Stimulated activated CD8-positive, alpha-beta memory T cell treated with anti-CD3 and anti-CD28 coated beads, Interleukin-4, amount 100 ng/mL, for 1 hour (primary cell): ENCODE data around the gene CITED2.
"Not testable (repeated sequence)": the region's sequence is repeated elsewhere in the genome, so short reads cannot be mapped to it uniquely, and the experiment has no call there.

ENCODE experiments used
- DNase-seq, 2 donors: peaks; one replicate each; pipeline ENCODE4 v3.0.0-alpha.2; 2020; ENCODE audit warnings: low read depth in 2 of 2, low spot score in 1 of 2

The CITED2 gene

DNA sequence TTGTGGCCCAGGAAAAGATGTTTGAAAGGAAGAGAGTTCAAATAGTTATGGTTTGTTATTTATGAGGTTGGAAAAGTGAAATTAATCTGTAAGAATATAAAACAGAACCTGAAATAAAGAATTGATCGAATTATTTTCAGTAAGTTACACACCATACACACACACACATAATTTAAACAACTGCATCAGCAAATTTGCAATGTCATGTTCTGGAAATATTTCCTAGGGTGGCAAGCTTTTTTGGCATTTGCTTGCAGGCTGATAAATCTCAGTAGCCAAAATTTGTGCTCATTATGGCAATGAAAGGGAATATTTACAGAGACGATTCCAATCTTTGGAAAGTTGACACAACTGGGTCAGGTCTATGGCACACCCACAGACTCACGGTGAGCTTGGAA lies 9.5 kb downstream of the CITED2 start:
- DNase-seq, result no peak

DNA sequence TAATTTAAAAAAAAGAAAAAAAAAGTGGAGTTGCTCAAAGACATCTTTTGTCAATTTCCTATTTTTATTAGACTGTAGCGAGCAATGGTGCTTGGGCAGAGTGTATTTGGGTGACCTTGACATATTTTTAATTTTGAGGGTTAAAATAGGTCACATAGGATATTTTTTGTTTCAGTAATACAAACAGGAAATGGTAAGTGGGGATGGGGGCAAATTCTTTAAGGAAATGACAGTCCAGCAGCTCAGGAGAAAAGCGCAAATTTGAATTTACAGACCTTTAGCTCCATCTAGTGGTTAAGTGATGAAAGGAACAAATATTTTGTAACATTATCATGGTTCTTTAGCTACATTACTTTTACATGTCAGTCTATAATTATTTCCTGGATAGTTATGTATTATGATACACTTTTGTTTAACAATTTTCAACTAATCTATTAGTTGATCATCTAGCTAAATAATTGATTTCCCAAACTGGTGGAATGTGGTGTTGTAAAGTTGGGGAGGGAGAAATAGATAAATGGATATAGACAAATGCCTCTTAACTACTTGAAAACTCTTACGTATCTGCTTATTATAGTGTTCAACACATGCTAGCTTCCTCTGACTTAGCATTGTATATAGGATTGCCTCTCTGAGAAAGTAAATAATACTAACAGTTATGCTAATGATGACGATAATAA lies 10.0 kb downstream of the CITED2 start:
- DNase-seq, result no peak

DNA sequence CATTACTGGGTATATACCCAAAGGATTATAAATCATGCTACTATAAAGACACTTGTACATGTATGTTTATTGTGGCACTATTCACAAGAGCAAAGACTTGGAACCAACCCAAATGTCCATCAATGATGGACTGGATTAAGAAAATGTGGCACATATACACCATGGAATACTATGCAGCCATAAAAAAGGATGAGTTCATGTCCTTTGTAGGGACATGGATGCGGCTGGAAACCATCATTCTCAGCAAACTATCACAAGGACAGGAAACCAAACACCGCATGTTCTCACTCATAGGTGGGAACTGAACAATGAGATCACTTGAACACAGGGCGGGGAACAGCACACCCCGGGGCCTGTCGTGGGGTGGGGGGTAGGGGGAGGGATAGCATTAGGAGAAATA lies 10.7 kb downstream of the CITED2 start:
- not testable (repeated sequence) for DNase-seq

DNA sequence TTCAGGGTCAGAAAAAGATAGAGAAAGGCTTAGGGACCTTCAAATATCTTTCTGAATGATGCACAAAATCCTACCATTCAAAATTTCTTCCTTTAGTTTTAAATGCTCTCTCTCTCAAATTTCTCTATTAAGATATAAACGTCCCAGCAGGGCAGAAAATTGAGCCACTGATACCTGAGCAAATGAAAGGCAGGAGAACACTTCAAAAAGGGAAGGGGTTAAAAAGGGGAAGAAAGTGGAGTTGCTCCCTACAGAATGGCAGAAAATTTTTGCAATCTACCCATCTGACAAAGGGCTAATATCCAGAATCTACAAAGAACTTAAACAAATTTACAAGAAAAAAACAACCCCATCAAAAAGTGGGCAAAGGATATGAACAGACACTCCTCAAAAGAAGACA lies 11.3 kb downstream of the CITED2 start:
- not testable (repeated sequence) for DNase-seq

DNA sequence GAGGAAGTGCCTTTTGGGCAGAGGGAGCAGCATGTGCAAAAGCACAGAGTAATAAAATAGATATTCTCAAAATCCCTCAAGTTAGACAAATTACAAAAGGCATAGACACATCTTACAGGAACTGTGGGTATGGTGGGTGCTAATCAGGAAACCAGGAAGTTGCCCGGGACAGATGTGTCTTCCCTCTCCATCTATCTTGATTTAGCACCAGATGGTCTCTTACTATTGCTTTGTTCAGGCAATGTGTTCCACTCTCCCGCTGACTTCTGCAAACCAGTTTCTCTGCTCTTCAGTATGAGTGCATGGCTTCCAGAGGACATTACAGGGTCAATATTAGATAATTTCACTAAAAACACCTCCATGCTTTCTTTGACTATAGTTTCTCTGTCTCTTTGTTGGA lies 13.2 kb downstream of the CITED2 start:
- no peak for DNase-seq

DNA sequence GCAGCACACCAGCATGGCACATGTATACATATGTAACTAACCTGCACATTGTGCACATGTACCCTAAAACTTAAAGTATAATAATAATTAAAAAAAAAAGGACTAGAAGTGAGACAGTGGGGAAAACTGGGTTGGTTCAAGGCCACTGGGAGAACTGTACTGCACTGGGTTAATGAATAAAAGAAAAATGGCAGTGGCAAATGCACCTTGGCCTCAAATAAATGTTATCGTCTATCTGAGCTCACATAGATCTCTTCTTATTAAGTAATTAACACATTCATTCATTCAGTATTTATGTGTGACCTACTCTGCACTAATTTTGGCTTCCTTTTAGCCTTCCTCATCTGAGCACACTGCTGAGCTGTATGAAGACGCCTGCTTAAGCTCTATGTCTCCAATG lies 17.5 kb downstream of the CITED2 start:
- DNase-seq, result no peak

DNA sequence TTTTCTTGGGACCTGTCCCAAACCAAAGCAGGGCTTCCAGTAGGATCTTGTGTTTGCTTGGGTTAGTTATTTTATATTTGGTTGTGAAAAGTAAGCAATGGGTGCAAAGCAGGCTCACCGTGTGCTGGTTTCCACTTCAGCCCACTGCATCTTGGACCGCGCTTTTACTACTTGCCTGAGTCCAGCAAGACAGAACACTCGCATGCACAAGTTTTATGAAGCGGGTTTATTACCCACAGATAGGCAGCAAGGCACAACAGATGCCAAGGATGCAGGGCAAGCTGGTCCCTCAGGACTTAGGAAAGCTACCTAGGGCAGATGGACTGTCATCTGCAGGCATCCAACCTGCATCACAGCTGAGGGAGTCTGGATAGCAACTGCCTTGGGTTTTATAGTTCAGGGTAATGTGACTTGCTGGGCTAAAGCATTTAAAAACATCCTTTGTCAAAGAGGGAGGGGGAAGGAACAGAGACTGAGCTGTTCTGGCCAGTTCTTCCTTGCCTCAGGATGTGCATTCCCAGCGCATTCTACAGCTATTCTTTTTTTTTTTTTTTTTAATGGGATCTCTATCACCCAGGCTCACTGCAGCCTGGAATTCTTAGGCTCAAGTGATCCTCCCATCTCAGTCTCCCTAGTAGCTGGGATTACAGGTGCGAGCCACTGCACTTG lies 18.5 kb downstream of the CITED2 start:
- DNase-seq, result no peak

DNA sequence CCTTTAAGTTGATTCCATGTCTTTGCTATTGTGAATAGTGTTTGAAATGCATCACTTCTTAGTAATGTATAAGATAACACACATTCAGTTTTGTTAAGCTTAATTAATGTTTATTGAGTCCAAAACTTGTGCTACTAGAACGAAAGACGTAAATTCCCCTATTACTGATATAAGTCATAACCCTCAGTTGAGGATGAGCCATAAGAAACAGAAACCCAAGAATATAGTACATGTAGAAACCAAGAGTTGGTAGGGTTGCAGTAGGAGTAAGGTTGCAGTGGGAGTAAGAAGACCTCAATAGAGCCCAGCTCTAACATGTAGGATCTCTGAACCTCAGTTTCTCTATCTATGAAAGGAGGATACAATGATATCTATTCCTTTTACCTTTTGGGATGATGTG lies 19.3 kb downstream of the CITED2 start:
- DNase-seq, result no peak

DNA sequence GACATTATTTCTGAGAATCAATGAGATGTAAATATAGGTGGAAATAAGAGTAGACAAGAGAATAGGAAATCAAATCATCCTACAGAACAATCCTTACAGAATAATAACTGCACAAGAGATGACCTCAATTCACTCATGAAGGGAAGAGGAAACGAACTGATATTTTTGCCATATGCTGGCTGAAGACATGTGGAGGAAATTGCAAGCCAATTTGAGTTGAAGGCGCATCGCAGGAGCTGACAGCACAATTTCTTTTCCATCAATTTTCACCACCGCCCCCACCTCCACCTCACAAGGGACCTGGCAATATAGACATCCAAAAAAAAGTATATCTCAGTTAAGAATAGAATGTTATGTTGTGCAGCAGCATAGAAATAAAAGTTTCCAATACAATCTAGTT lies 20.3 kb downstream of the CITED2 start:
- DNase-seq, result no peak

DNA sequence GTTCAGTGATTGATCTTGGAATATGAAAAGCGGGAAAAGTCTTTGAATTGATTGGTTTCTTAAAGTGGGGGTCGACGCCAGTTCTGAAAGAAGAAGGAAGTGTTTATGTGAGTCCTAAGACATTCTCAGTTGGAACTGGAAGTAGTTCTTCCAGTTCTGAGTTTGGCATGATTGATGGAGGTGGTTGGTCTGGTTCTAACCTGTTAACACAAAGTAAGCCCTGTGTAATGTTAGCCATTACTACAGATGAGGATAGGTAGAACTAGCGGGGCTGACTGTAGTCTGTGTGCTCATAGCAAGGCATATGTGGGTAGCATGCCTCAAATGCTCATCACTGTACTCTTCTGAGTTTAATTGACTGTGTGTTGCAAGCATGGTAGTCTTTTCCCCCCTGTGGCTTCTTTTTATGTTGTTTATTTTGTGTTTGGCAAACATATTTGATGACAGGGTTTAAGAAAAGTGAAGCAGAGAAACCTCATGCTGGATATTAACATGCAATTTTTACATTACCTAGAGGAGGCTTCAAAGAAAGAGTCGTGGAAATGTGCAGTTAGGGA lies 24.9 kb downstream of the CITED2 start:
- DNase-seq, result no peak

DNA sequence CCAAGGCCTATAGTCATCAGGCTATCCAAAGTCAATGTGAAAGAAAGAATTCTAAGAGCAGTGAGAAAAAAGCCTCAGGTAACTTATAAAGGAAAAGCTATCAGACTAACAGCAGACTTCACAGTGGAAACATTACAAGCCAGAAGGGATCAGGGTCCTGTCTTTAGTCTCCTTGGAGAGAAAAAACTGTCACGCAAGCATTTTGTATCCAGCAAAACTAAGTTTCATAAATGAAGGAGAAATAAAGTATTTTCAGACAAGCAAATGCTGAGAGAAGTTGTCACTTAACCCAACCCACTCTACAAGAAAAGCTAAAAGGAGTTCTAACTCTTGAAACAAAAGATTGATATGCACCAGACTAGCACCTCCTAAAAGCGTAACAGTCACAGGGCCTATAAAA lies 28.1 kb downstream of the CITED2 start:
- no peak for DNase-seq

DNA sequence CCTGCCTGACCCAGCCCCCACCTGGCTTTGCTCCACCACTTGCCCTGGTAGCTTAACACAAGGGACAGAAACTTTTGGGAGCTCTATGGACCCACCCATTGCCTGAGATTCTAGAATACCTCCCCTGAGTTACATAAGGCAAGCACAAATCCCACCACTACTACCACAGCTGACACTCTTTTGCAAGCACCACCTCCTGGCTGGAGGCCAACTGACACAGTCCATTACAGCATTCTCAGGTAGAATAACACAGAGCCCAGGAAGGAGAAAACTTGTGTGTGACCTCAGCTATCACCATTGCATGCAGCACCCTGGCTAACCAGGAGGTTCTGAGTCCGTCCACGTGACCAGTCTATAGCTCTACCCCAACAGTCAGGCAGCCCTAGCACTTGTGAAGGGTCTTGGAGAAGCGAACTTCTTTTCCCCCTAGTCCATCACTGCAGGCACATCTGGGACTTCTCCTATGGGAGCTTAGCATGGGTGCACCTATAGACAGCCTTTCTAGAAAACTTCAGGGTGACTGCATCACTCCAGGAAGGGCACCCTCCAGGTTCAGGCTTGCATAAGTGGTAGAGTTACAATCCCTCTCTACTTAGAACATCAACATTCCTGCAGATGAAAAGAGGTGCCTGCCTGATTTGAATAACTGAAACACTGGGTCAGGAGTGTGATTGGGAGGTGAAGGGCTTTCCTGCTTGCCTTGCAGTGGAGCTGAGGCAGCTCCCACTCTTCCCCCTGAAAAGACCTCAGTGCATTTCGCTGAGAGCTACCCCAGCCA lies 30.1 kb downstream of the CITED2 start:
- no peak for DNase-seq

DNA sequence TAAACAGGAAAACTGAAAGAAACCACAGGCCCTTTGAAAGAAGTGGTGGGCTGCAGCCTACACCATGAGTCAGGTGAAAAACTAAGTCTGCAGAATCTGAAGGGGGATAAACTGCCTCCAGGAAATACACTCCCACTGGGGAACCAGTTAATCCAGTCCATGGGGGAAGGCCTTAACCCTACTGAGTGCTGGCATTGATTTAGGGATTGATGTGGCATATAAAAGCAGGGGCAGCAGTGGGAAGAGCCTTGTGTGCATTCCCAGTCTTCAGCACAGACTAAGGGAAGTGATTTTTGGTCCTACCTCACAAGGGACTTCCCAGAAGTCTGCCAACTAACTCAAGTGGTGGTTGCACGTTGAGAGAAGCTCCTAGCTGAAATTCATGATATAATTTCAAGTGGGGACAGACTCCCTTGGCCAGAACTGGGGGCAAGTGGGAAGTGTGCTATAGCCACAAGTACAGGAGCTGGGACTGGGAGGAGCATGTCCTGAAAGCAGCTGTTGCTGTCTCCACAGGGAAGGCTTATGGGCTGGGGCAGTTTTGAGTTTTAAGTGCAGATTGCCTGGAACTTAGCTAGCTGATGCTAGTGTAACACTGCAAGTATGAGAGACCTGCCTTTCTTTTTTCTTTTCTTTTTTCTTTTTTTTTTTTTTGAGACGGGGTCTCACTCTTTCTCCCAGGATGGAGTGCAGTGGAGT lies 31.2 kb downstream of the CITED2 start:
- DNase-seq, result no peak

DNA sequence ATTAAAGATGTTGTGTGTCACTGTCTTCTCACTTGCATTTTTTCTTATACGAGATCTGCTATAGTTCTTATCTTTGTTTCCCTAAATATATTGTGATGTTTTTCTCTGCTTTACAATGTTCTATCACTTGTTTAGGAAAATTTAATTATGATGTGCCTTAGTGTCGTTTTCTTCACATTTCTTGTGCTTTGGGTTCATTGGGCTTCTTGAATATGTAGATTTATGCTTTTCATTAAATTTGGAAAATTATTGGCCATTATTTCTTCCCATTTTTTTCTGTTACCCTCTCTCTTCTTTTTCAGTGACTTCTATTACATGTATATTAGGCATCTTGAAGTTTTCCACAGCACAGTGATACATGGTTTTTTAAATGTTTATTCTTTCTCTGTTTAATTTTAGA lies 33.4 kb downstream of the CITED2 start:
- no peak for DNase-seq

DNA sequence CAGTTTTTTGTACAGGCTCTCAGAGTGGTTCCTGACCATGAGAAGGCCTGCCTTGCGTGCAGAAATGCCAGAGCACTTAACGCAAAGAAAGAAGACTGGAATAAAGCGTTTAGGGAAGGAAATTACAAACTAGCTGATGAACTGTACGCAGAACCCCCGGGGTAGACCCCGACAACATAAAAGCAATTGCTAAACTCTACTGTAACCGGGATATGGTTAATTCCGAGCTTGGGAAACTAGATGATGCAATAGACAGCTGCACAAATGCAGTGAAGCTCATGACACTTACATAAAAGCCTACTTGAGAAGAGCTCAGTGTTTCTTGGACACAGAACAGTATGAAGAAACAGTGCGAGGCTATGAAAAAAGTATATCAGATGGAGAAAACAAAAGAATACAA lies 35.7 kb downstream of the CITED2 start:
- DNase-seq, result no peak

DNA sequence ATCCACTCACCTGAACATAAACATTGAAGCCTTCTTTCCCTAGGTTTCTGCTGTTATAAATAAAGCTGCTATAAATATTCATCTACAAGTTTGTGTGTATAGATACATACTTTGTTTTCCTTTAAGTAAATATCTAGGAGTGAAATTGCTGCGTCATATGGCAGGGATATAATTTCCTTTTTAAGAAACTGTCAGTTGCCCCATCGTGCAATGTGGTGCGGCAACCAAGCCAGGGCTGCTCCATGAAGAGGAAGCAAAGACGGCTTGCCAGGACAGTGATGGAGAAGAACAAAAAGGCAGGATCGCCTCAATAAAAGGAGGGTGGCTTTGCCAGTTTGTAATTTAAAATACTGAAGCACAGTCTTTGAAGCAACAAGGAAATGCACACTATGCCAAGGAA lies 36.6 kb downstream of the CITED2 start:
- no peak for DNase-seq

DNA sequence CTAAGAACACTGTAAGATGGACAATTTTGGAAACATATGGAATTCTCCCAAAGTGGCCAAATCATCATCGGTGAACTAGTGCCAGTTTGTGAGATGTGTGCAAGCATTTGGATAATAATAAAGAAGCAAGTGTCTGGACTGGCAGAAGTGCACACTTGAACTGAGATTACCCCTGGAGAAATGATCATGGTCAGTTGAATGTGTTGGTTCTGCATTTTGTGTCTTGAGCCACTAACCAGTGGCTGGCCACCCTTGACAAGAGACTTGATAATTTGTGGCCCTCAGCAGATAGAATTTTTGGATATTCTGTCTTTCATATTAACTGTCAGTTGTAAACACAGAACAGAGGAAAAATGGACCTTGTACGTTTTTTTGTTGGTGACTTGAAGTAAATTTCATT lies 37.4 kb downstream of the CITED2 start:
- no peak for DNase-seq

DNA sequence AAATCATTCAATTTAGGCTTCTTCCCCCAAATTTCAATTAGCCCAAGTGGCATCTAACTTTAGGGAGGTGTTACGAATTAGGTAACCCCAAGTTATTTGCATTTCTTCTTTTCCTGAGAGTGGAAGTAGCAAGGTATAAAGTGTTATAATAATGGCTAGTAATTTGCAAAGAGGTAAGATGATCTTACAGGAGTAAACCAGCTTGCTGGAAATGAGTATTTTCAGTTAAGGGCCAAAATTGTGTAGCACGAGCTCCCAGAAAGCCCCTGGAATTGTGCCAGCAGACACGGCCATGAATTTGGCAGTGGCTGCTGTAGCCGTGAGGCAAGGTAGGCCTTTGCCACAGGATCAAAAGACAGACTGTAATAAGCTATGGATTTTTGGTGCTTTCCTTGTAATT lies 38.0 kb downstream of the CITED2 start:
- DNase-seq, result no peak

DNA sequence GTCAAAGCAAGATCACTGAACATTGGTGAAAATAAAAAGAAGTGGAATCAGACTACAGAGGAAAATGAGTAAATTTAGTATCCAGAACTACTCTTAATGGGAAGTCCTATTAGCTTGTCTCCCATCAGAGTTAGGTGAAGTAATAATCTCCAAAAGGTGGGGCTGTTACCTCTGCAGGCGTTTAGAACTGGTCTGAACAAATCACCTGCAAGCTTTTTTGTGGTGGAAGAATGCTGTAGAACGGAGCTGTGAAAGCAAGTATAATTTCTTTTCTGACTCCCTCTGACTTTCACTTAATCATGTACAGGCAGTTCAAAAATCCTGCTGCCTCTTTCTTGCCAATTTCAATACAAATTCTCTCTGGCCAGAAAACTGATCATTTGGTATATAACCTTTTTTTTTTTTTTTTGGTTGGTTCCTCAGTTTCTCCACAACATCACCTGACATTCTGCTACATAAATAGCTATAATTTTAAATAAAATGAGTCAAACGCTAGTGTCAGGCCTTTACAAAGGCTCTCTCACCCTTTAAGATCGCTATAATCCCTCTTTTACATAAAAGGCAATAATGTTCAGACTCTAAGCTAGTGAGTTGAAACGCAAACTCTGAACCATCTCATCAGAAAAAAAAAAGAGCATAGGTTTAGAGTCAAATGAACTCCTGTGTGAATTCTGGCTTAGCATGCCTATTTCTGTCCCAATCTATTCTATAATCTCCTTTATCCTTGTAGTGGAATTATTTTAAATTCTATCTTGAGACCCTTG lies 38.8 kb downstream of the CITED2 start:
- no peak for DNase-seq

DNA sequence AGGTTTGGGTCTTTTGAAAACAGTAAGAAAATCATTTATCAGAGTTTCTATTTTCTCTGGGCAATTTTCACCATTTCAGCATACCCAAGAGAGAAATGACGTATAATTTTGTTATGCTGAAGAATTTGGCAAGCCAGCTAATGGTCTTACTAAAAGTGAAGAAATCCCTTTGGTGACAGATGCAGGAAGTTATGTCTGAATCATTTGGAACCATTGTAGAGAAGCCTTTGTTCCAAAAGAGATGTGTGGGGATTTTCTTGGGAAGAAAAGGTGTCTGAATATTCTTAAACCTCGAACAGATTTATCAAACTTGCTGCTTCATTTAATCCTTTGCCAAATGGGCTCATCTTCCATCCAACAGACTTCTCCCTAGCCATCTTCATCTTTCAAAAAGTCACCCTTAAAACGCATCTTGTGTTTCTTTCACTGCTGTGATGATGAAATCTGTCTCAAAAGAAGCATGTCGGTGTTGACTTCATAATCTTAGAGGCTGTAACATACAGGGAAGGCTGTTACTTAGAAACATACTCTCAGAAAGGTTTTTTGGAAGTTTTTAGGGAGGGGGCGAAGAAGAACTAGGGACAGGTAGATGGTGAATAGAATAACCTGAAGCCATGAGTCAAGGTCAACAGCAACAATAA lies 39.5 kb downstream of the CITED2 start:
- no peak for DNase-seq
